Central memory CD4-positive, alpha-beta T cell (primary cell): Measurements from ENCODE around the gene SEPSECS.

ENCODE experiments used
- DNase-seq: peaks from one replicate; pipeline ENCODE4 v3.0.0; 2022

The SEPSECS gene

GRCh38 chr4:25154594-25155265 is 5.5 kb downstream of the SEPSECS start:
- DNase-seq = no peak

- DNase-seq = no peak
These were observed 14.2 kb downstream of the SEPSECS start for GRCh38 chr4:25146076-25146475.

GRCh38 chr4:25144870-25145481 is 15.3 kb downstream of the SEPSECS start:
- DNase-seq = no peak

DNA sequence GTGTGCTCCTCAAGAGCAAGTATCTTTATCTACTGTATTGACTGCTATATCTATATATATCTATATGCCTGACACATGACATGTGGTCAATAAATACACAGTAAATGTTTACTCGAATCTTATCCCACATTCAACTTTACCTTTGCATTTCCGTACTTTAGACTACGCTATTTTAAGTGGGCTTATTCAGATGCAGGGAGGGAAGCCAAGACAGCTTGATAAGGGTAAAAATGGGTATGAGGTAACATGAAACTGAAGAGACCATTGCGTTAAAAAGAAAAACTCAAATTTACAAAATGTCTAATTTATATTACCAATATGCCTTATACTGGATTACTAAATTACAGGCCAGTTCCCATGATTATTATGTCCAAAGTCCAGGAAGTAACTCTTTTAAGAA is 17.8 kb downstream of the SEPSECS start:
- no peak for DNase-seq

DNA sequence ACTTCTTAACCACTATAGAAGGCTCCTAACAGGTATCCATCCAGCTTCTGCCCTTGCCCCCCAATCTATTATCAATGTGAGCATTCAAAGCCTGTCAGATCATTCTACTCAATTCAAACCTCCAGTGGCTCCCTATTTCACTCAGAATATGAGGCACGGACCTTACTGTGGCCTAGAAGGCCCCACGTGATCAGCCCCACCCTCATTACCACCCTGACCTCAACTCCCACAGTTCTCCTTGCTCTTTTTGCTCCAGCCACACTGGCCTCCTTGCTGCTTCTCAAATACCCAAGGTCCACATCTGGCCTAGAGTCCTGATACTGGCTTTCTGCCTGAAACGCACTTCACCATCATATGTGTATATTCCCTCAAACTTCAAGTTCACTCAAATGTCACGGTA is 18.7 kb downstream of the SEPSECS start:
- DNase-seq = no peak

DNA sequence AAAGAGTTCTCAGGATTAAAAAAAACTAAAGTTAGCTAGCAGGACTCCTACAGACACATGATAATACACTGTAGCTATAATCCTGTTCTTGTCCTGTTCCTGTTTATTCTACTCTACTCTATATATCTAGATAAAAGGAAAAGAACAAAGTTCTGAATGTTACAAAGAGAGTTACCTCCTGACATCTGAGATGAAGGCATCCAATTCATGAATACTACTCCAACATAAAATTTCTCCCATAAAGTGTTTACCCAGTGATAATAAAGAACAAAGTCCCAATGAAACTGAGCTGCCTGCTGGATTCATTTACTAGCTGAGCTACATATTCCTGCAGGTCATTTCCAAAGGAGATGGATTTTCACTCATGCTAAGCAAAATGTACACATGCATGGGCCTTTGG is 27.1 kb downstream of the SEPSECS start:
- no peak for DNase-seq

- no peak for DNase-seq
These were observed 28.3 kb downstream of the SEPSECS start for GRCh38 chr4:25131926-25132325.

GRCh38 chr4:25131381-25131780 is 28.9 kb downstream of the SEPSECS start:
- no peak for DNase-seq

DNA sequence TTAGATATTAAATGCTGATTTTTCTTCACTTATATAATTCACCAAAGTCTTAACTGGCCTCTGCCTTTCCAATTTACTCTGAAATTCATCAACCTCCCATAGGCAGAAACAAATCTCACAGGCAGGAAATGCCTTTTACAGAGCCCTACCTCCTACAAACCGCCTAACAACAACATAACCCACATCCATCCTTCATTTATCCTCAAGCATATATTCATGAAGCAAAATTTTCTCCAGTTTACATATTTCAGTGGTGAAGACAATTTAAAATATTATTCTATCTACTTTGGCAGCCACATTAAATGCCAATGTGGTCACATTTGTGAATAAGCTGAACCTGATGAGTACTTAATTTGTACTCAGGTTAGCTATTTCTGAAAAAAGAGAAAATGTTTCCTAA is 30.3 kb downstream of the SEPSECS start:
- no peak for DNase-seq

- DNase-seq = no peak
These were observed 31.6 kb downstream of the SEPSECS start for GRCh38 chr4:25128671-25129070.

- no peak for DNase-seq
These were observed 37.0 kb downstream of the SEPSECS start for GRCh38 chr4:25123236-25123635.

GRCh38 chr4:25120146-25120940 is 39.9 kb downstream of the SEPSECS start:
- DNase-seq = no peak

- no peak for DNase-seq
These were observed 42.4 kb downstream of the SEPSECS start for GRCh38 chr4:25117716-25118472.

DNA sequence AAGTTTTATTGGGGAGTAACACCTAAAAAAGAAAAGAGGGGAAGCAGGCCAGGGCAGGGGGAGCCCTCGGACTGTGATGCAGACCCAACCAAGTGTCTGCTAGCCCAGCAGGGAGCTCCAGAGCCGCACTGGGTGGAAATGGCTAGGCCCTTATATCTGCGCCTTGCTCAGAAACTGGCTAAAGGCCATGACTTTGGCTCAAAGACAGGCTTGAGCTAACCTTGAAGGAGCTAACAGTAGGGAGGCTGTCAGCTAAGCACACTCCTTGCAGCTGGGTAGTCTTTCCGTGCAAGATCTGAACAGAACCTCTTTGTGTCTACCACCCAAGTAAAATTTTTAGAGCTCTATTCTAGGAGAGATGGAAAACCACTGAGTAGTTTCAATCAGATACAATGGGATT is 43.0 kb downstream of the SEPSECS start:
- no peak for DNase-seq

DNA sequence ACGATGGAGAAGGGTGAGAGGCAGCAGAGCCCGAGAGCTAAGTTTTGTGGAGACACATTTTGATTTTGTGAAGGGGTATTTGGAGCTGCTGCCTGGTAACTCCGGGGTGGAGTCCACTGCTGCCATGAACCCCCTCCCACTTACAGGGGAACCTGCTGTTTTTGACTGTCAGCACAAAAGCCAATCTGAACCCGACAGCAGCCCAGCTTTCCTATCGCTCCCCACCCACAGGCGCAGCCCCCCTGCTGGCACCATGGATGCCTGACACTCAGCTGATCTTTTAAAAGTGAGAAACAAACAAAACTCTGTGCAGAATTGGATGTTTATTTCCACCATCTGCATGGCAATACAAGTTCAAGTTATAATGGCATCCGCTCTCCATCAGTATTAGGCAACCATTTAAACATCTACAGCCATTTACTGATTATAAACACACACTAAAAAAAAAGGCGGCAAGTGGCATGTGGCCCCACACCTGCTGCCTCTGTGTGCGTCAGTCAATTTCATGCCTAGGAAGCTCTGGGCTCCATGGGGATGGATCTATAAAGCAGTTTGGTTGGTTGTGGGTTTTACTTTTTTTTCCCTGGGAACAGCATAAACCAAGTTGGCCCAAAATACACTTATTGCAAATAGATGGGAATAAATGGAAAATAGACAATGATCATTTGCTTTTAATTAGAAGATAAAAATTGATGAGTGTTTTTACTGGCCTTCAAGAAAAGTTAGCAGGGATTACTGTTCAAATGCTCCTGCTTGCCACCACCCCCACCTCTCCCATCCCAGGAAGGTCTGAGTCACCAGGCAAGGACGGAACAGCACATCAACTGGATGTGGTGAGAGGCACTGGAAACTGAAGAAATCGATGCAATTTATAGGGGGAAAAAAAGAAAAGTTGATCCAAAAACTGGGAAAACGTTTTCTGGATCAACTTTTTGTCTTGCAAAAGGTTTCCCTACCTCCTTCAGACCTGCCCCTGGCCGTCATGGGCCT is 46.0 kb downstream of the SEPSECS start:
- DNase-seq = no peak

GRCh38 chr4:25112995-25113380 is 47.3 kb downstream of the SEPSECS start:
- DNase-seq = no peak

GRCh38 chr4:25112366-25112994 is 47.8 kb downstream of the SEPSECS start:
- DNase-seq = no peak

DNA sequence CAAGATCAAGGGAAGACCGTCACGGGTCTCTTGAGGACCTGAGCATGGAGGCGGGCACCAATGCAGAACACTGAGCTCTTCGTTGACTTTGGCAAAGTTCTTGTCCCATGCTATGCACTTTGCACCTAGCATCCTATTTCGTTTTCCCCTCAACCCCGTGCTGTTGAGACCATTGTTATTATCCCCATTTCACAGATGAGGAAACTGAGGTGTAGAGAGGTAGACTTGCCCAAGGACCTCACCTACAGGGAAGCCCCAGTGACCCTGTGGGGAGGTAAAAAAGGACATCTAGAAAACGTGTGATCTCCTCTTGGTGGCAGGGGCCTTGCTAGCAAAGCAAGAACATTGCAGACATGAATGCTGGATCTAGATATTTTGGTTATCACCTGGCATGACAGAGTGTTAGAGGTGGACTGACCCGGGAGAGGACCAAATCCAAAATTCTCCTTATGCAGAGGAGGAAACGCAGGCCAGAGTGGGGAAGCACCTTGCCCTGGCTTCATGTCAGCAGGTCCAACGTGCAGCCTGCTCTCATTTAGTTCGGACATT is 48.5 kb downstream of the SEPSECS start:
- no peak for DNase-seq

- no peak for DNase-seq
These were observed 49.5 kb downstream of the SEPSECS start for GRCh38 chr4:25110527-25111329.

GRCh38 chr4:25109511-25109910 is 50.7 kb downstream of the SEPSECS start:
- no peak for DNase-seq
